Eye (tissue), 1 donor: ENCODE data around the gene RBBP8.
"Not testable (repeated sequence)": the region's sequence is repeated elsewhere in the genome, so short reads cannot be mapped to it uniquely, and the experiment has no call there.

ENCODE experiments used
- DNase-seq: peaks from one replicate; pipeline ENCODE4 v3.0.0-alpha.2; 2015

RBBP8 gene

DNA sequence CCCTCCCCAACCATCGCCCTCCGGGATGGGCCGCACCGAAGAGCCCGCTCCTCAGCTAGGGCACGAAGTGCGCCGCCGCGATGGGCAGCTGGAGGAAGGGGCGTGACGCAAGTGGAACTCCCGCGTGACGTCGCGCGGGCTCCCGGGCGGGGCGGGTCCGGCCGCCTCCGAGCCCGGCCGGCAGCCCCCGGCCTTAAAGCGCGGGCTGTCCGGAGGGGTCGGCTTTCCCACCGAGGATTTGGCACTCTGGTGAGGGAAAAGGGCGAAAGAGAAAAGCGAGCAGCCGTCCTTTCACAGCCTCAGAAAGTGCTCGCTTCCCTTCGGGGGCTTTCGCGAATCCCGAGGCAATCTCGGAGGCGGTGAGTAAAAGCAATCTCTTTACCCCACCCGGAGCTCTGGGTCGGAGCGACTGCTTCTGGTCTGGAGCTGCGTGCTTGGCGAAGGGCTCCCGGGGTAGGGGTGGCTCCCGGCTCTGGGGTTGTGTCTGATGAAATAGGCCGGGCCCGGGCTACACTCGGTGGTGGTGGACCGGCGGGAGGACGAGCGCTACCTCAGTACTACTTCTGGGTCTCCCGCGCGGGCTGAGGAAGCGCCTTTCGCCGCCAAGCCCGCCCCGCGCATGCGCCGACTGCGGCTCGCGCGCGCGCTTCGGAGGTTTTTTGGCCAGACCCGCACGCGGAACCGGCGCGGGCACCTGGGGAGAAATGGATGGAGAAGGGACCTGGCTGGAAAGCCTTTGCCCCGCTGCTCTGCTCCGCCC is at the start of gene RBBP8:
TSS of gene RBBP8 (plus strand) at position 123 of the 760 bp plus-strand sequence. CDS start 3,524 bp downstream, outside the sequence.
- DNase-seq, result peak; percentile 95

- no peak for DNase-seq
Measured at GRCh38 chr18:22883827-22884226, 49.3 kb upstream of the RBBP8 start.

GRCh38 chr18:22885694-22886093 is 47.4 kb upstream of the RBBP8 start:
- not testable (repeated sequence) for DNase-seq

DNA sequence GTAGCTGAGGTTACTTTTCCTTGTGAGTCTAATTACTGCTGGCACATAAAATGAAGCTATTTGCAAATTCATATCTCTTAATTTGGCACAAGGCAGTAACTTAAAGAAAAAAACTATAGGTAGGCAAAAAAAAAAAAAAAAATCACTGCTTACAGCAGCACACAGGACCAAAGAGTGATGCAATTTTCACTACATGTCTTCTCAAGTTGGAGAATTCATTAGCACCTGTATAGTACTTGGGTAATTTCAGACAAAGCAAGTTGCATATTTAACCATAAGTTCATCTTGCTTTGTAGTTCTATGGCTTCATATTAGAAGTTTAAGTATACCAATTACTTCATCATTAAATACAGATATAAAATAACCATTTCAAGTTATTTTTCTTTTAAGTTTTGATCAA is 33.7 kb upstream of the RBBP8 start:
- no peak for DNase-seq

DNA sequence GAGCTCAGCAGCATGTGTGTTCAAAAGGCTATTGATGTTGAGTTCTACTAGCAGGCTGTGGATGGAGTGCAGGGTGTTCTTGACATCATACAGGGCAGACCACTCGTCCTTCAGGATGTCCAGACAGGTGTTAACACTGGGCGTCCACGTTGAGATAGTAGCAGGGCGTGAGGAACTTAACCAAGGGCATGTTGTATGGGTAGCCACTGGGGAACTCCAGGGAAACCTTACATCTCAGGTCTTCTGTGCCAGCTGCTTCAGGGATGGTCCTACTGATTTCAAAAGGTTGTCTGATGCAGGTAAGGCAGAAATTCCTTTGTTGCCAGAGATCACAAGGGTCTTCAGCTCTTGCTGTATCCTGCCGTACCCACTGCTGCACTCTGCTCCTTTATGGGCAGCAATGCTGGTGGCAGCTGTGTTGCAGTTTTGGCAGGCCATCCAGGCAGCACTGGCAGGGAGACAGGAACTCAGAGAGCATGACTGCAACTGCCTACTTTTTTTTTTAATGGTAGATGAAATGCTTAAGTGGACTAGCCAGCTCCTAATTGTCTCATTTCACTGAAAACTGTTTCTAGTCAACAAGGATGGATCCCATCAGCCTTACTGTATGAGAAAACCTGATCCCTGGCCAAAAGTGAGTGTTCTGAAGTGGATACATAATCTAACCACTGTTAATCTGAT is 32.4 kb upstream of the RBBP8 start:
- DNase-seq, result no peak

- no peak for DNase-seq
Measured at GRCh38 chr18:22902093-22902492, 31.0 kb upstream of the RBBP8 start.

GRCh38 chr18:22903248-22903647 is 29.9 kb upstream of the RBBP8 start:
- DNase-seq, result not testable (repeated sequence)

- DNase-seq, result no peak
Measured at GRCh38 chr18:22912149-22912548, 21.0 kb upstream of the RBBP8 start.

GRCh38 chr18:22912835-22913234 is 20.3 kb upstream of the RBBP8 start:
- no peak for DNase-seq

- DNase-seq, result peak; percentile 49
Measured at GRCh38 chr18:22913861-22914260, 19.3 kb upstream of the RBBP8 start.

DNA sequence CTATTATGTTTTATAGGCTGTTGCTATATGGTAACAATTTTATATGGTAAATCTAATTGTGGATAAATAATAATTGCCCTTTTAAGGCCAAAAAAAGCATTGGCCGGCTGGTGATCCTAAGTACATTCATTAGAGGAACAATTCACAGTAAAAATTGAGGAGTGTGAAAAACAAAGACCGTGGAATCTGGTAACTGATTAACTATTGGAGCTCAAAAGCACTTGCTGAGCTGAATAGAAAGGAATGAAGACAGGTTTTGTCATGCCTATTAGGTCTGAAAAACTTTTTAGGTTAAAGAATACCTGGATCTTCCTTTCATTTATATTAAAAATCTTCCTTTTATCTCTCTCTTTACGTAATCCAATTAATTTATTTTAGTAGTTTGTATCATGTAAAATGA is 18.5 kb upstream of the RBBP8 start:
- no peak for DNase-seq

- no peak for DNase-seq
Measured at GRCh38 chr18:22915337-22915736, 17.8 kb upstream of the RBBP8 start.

DNA sequence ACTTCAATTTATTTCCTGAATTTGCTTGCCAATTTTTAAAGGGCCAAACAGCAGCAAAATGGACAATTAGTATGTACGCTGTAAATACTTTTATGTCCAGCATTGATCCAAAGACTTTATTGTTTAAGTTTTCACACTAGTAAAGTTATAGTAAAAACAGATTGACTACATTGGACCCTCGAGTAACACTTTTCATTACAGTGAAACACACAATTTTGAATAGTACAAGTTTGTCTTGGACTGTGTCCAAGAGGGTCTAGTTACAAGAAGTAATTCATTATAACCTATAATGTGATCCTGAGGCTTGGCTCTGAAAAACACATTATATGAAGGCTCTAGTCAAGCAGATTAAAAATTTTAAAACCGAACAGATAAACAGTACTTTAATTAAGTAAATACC is 11.4 kb upstream of the RBBP8 start:
- DNase-seq, result no peak

GRCh38 chr18:22924589-22924988 is 8.5 kb upstream of the RBBP8 start:
- DNase-seq, result no peak

GRCh38 chr18:22926454-22926853 is 6.7 kb upstream of the RBBP8 start:
- no peak for DNase-seq

DNA sequence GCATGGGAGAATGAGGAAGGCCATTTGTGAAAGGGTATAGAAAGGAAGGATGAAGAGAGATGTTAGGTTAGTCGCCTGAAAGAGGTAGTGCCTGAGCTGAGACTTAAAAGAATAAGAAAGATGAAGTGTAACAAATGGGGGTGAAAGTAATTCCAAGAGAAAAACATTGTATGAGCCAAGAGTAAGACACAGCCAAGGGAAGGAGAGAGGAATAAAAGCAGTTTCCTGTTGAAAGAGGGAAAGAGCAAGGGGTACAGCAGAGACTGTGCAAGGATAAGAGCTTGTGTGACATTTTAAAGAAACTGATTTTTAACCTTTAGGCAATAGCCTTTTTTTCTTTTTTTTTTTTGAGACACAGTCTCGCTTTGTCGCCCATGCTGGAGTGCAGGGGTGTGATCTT is 4.8 kb upstream of the RBBP8 start:
- DNase-seq, result no peak

- DNase-seq, result peak; percentile 84
Measured at GRCh38 chr18:22930089-22930713, 2.9 kb upstream of the RBBP8 start.

DNA sequence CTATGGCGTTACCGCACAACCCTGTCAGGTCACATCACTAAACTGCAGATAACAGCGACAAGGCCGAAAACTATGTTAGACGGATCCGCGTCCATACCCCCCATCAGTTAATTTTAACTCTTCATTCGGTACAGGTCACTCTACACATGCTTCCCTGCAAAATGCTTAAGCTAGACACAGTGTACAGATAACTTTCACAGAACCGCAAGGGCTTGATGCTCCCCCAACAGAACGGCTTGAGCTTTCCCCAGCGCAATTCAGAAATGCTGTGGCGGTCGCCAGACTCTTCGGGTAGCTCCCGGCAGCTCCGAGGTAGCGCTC is 283 bp upstream of the RBBP8 start:
- DNase-seq, result no peak

GRCh38 chr18:22933966-22934423 is 867 bp downstream of the RBBP8 start:
- no peak for DNase-seq

- no peak for DNase-seq
Measured at GRCh38 chr18:22934789-22935188, 1.7 kb downstream of the RBBP8 start.

DNA sequence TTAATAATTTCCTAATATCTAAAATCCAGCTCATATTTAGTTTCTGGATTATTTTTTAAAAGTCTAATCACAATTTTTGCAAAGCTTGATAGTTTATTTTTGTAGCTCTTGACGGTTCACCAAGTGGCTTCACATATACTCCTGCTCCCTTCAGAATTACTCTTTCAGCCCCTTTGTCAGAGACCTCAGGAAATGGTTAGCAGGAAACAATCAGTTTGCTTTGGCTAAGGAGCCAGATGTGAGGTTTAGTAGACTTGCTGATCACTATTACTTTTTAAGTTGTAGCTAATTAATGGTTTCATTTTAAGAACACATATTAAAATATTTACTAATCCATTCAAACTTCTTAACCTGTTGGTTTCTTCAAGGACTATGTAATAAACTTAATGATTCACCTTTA is 2.3 kb downstream of the RBBP8 start:
- no peak for DNase-seq

DNA sequence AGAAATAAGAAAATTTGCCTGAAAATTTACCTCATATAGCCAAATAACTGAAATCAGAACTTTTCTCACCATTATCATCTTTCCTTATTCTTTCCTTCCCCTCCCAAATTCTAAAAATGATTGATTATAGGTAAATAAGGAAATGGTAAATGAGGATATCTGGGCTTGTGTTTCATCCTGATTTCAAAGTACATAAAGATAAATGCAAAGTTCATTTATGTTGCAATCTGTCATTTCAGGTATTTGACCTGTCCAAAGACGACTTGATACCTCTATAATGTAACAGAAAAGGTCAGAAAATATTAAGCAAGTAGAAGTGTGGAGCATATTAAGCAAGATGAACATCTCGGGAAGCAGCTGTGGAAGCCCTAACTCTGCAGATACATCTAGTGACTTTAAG is 3.4 kb downstream of the RBBP8 start:
- DNase-seq, result no peak

DNA sequence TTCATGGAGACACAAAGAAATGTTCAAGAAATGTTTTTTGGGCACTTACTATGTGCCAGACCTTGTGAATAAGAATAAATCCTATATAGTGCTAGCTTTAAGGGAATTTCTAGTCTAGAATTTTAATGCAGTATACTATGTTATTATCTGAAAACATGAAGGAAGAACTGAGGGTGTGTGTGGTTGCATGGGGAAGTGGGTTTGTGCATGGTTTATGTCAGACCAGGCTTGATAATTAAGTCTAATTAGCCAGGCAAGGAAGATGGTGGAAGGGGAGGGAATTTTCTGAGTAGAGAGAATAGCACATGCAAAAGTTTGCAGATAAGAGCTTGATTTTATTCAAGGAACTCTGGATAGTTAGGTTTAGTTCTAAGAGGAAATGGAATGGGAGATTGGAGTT is 6.5 kb downstream of the RBBP8 start:
- DNase-seq, result no peak

- no peak for DNase-seq
Measured at GRCh38 chr18:22943847-22944246, 10.7 kb downstream of the RBBP8 start.
